T-cell (primary cell): ENCODE data around the gene LAPTM5. TPM values are rescaled to one million over a fixed set of nuclear protein-coding genes. Genes with fewer than 3 reads are reported as not detected.
"Not testable (repeated sequence)": the region's sequence is repeated elsewhere in the genome, so short reads cannot be mapped to it uniquely, and the experiment has no call there.

Experiments used
- ATAC-seq, 4 experiments: fragments of 200-7000 bp in 3 of 4; fragments of 150-1000 bp in 1 of 4; cut with Tn5 transposase; replicated peaks in 1 of 4; 1 replicate in 3 of 4; 2 replicates in 1 of 4; pipeline ENCODE4 v1.10.0; 2021; ENCODE audit warnings: moderate library complexity in 3 of 4, mild to moderate bottlenecking in 2 of 4, moderate number of reproducible peaks in 1 of 4
- CTCF ChIA-PET, 2 donors: fragments of 300-600 bp; sonication (Branson Sonifier 250); formaldehyde crosslinking; loops; one replicate each; lab custom pipeline; 2022; ENCODE audit warnings: antibody characterized with exemption in 2 of 2; lab: Charles Lee
- POLR2A ChIA-PET, 2 donors: fragments of 300-600 bp; sonication (Branson Sonifier 250); formaldehyde crosslinking; loops; one replicate each; lab custom pipeline; 2022; ENCODE audit warnings: antibody characterized with exemption in 2 of 2; lab: Charles Lee
- DNase-seq, 35 experiments: peaks; one replicate each; pipeline versions ENCODE4 v3.0.0 to v3.0.0-alpha.2; 2013 to 2023
- H3K27ac ChIP-seq: one replicate; pipeline ENCODE4 v1.5.1; 2013; ENCODE audit warnings: low read length
- H3K27me3 ChIP-seq, 2 experiments: replicated peaks in 1 of 2; 1 replicate in 1 of 2; 2 replicates in 1 of 2; pipeline versions ENCODE4 v1.6.1 to v1.7.0; 2013; ENCODE audit warnings: low read length in 1 of 2, mixed read lengths in 1 of 2; ENCODE audit not compliant: control insufficient read depth in 2 of 2, insufficient read depth in 2 of 2; ENCODE audit errors: extremely low read depth in 1 of 2
- H3K36me3 ChIP-seq, 2 donors: 1 replicate in 1 of 2; 2 replicates in 1 of 2; pipeline versions ENCODE4 v1.6.1 to v1.7.0; 2013; ENCODE audit warnings: low read length in 1 of 2; ENCODE audit not compliant: control insufficient read depth in 2 of 2, insufficient read depth in 1 of 2; ENCODE audit errors: extremely low read depth in 1 of 2
- H3K4me1 ChIP-seq, 2 experiments: 1 replicate in 1 of 2; 2 replicates in 1 of 2; pipeline versions ENCODE4 v1.6.1 to v1.7.0; 2013; ENCODE audit warnings: low read length in 2 of 2, mixed read lengths in 1 of 2; ENCODE audit not compliant: insufficient read depth in 2 of 2, control insufficient read depth in 1 of 2; ENCODE audit errors: extremely low read depth in 1 of 2
- H3K4me3 ChIP-seq, 2 donors: 1 replicate in 1 of 2; 2 replicates in 1 of 2; pipeline versions ENCODE4 v1.5.1 to v1.7.0; 2013; ENCODE audit warnings: mild to moderate bottlenecking in 2 of 2, low read length in 1 of 2, moderate library complexity in 1 of 2; ENCODE audit not compliant: control insufficient read depth in 1 of 2; ENCODE audit errors: extremely low read depth in 1 of 2
- H3K9me3 ChIP-seq: 2 replicates; pipeline ENCODE4 v1.7.0; 2013
- H3K27ac Mint-ChIP-seq, 2 donors: one replicate each; pipeline ENCODE4 v1.8.0; 2020 to 2021; ENCODE audit warnings: mild to moderate bottlenecking in 2 of 2, mixed read lengths in 2 of 2
- H3K27me3 Mint-ChIP-seq, 2 donors: one replicate each; pipeline ENCODE4 v1.8.0; 2021 to 2022; ENCODE audit warnings: mixed read lengths in 2 of 2
- H3K36me3 Mint-ChIP-seq: one replicate; pipeline ENCODE4 v1.8.0; 2021; ENCODE audit warnings: mixed read lengths
- H3K4me1 Mint-ChIP-seq, 3 donors: one replicate each; pipeline ENCODE4 v1.8.0; 2020 to 2022; ENCODE audit warnings: mixed read lengths in 3 of 3, mild to moderate bottlenecking in 1 of 3
- H3K4me3 Mint-ChIP-seq, 3 donors: one replicate each; pipeline ENCODE4 v1.8.0; 2020 to 2022; ENCODE audit warnings: mild to moderate bottlenecking in 3 of 3, mixed read lengths in 3 of 3, moderate library complexity in 3 of 3
- H3K9me3 Mint-ChIP-seq, 3 donors: one replicate each; pipeline ENCODE4 v1.8.0; 2020 to 2022; ENCODE audit warnings: mixed read lengths in 3 of 3
- WGBS: methylation state at CpG from one replicate; pipeline ENCODE4 v1.1.5; 2013; ENCODE audit warnings: missing lambda C conversion rate; ENCODE audit not compliant: insufficient coverage; 5-methylcytosine and 5-hydroxymethylcytosine counted together
- total RNA-seq, 35 experiments: library from RNA in 6 of 35; stranded (reverse) in 6 of 35; fragments of 120-200 nt in 1 of 35; gene quantifications; one replicate each; pipeline versions ENCODE4 v1.2.1 to v1.2.4 and lab custom pipeline; 2013 to 2026

The LAPTM5 gene
- total RNA-seq, 5 donors from 2014 or later (not counting 1 experiment from before 2014, with no cell fraction given): 529 to 586 (median 559) TPM

DNA sequence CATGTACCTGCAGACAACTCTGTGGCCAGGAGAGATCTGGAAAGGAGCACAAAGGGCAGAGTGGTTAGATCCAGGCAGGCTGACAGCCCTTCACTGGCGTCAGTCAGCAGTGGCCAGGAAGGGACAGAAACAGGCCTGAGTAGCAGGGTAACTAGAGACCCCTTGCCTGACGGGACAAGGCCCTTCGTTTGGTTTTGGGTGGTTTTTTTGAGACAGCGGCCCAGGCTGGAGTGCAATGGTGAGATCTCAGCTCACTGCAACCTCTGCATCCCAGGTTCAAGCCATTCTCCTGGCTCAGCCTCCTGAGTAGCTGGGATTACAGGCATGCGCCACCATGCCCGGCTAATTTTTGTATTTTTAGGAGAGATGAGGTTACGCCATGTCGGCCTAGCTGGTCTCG lies 69.1 kb downstream of the LAPTM5 start:
- H3K27ac ChIP-seq, H3K9me3 Mint-ChIP-seq, H3K4me3 ChIP-seq, CTCF ChIA-PET, H3K4me3 Mint-ChIP-seq, DNase-seq, H3K36me3 ChIP-seq, H3K27ac Mint-ChIP-seq, ATAC-seq, H3K9me3 ChIP-seq, H3K36me3 Mint-ChIP-seq, POLR2A ChIA-PET: not testable (repeated sequence)
- 82% methylated on average over 7 of the region's 9 CpGs for WGBS
- Mint-ChIP-seq H3K27me3 (peaks cover 5 to 41% of the 10 kb centered on the region in 2 donors), H3K4me1 (peaks cover 11 to 29% (median 12%) of the 10 kb centered on the region in 3 donors)
- Histone ChIP-seq H3K4me1 (peaks cover 0 to 17% of the 10 kb centered on the region in 2 experiments), H3K27me3 (peaks cover 8 to 60% of the 10 kb centered on the region in 2 experiments)

GRCh38 chr1:30687886-30688285 lies 69.7 kb downstream of the LAPTM5 start:
- no peak overlapping the region for H3K27ac Mint-ChIP-seq
- ATAC-seq: no peak
- POLR2A ChIA-PET: no interaction called here

GRCh38 chr1:30686236-30686935 lies 71.2 kb downstream of the LAPTM5 start:
- CTCF ChIA-PET: no interaction called here
- H3K27me3 Mint-ChIP-seq: peaks cover 21 to 52% of the 10 kb centered on the region in 2 donors
- H3K4me1 Mint-ChIP-seq: peaks cover 9 to 15% (median 11%) of the 10 kb centered on the region in 3 donors

More at GRCh38 chr1:30687886-30688285, 69.7 kb downstream of the LAPTM5 start:
- peaks cover 8 to 58% of the 10 kb centered on the region in 2 experiments for H3K27me3 ChIP-seq
- H3K36me3 ChIP-seq: no peaks in the 10 kb centered on the region
- no peak overlapping the region for H3K4me3 ChIP-seq
- H3K9me3 Mint-ChIP-seq: no peaks in the 10 kb centered on the region
- H3K4me1 Mint-ChIP-seq: peaks cover 11 to 27% (median 12%) of the 10 kb centered on the region in 3 donors
- CTCF ChIA-PET: no interaction called here
- H3K9me3 ChIP-seq: no peaks in the 10 kb centered on the region
- 100% methylated on average over 1 of the region's 6 CpGs for WGBS
- no peak for DNase-seq
- H3K4me3 Mint-ChIP-seq: no peak overlapping the region
- no peaks in the 10 kb centered on the region for H3K36me3 Mint-ChIP-seq
- H3K27ac ChIP-seq: no peak overlapping the region
- peaks cover 0 to 17% of the 10 kb centered on the region in 2 experiments for H3K4me1 ChIP-seq
- H3K27me3 Mint-ChIP-seq: peaks cover 8 to 45% of the 10 kb centered on the region in 2 donors

GRCh38 chr1:30685796-30686165 lies 71.8 kb downstream of the LAPTM5 start:
- POLR2A ChIA-PET: no interaction called here
- no peak overlapping the region for H3K27ac Mint-ChIP-seq
- 16% methylated on average over 3 of the region's 11 CpGs for WGBS
- no peaks in the 10 kb centered on the region for H3K9me3 Mint-ChIP-seq
- DNase-seq: no peak
- H3K4me3 ChIP-seq: peak overlapping the region in 1 of 2 donors; percentile 21
- H3K4me1 Mint-ChIP-seq: peaks cover 9 to 15% (median 11%) of the 10 kb centered on the region in 3 donors
- H3K4me1 ChIP-seq: peaks cover 0 to 17% of the 10 kb centered on the region in 2 experiments
- H3K27me3 ChIP-seq: peaks cover 8 to 61% of the 10 kb centered on the region in 2 experiments
- ATAC-seq: no peak
- peak overlapping the region in 1 of 3 donors; percentile 74 for H3K4me3 Mint-ChIP-seq
- CTCF ChIA-PET: no interaction called here
- peaks cover 22 to 50% of the 10 kb centered on the region in 2 donors for H3K27me3 Mint-ChIP-seq
- no peaks in the 10 kb centered on the region for H3K9me3 ChIP-seq
- H3K36me3 Mint-ChIP-seq: no peaks in the 10 kb centered on the region
- H3K36me3 ChIP-seq: no peaks in the 10 kb centered on the region
- no peak overlapping the region for H3K27ac ChIP-seq

More at GRCh38 chr1:30686236-30686935, 71.2 kb downstream of the LAPTM5 start:
- no peak for DNase-seq
- Mint-ChIP-seq H3K4me3 (peak overlapping the region in 2 of 3 donors; percentile 15 to 74), H3K36me3 (no peaks in the 10 kb centered on the region), H3K27ac (no peak overlapping the region), H3K9me3 (no peaks in the 10 kb centered on the region)
- Histone ChIP-seq H3K4me1 (peaks cover 0 to 17% of the 10 kb centered on the region in 2 experiments), H3K36me3 (no peaks in the 10 kb centered on the region), H3K4me3 (no peak overlapping the region), H3K27me3 (peaks cover 8 to 56% of the 10 kb centered on the region in 2 experiments), H3K9me3 (no peaks in the 10 kb centered on the region), H3K27ac (no peak overlapping the region)
- 69% methylated on average over 3 of the region's 10 CpGs for whole genome bisulfite sequencing
- no peak for ATAC-seq
- POLR2A ChIA-PET: no interaction called here

DNA sequence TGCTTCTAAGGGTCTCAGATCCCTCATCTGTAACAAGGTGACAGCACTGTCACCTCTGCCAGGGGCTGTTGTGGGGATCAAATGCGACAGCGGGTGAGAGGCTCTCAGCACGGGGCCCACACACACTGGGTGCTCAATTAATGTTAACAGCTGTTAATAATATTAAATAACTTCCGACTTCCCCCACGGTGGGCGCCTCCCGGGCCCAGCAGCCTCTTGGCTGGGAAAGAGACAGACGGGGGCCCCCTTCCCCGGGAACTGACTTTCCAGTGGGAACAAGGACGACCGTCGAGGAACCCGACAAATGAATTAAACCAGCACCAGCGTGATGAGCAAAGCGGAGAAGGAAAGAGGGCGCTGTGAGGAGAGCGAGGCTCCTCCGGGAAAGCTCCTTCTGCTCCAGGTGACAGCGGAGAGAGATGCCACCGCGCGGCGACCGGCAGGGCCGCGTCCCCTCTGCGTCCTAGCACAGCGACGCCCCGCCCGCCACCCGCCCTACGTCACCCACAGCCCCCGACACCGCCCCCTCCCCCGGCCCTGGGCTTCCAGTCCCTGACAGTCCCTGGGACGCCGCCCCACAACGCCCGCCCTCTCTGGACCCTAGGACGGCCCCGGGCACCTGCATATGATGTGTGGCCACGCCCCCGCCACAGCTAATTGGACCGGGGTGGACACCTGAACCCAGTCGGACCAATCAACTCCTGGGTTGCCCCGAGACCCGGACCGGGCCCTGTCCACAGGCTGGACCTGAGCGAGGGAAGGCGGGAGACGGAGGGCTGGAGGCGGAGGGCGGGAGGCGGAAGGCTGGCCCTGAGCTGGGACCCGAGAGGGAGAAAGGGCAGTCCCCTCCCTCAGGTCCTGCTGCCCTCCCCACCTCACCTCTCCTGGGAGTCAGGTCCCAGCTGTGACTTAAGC lies 72.4 kb downstream of the LAPTM5 start:
- Histone ChIP-seq H3K4me3 (peak overlapping the region; percentile 17 to 21), H3K36me3 (no peaks in the 10 kb centered on the region), H3K9me3 (no peaks in the 10 kb centered on the region), H3K4me1 (peaks cover 0 to 17% of the 10 kb centered on the region in 2 experiments), H3K27ac (no peak overlapping the region), H3K27me3 (peaks cover 8 to 61% of the 10 kb centered on the region in 2 experiments)
- Mint-ChIP-seq H3K4me3 (peak overlapping the region; percentile 47 to 74 (median 60)), H3K4me1 (peaks cover 9 to 15% (median 11%) of the 10 kb centered on the region in 3 donors), H3K27ac (no peak overlapping the region), H3K9me3 (no peaks in the 10 kb centered on the region), H3K27me3 (peaks cover 22 to 53% of the 10 kb centered on the region in 2 donors), H3K36me3 (no peaks in the 10 kb centered on the region)
- 12% methylated on average over 43 of the region's 56 CpGs for WGBS
- ATAC-seq: peak; percentile 60 to 92 (median 70)
- ChIA-PET CTCF (no interaction called here), POLR2A (interaction anchor here in 1 of 2 donors (0.6 kb wide), 1 partner anchor 272 kb away, joined by 3 read pairs; no protein-coding TSS in a partner anchor)
- peak in 26 of 35 experiments; percentile 5 to 55 (median 22) for DNase-seq

GRCh38 chr1:30684259-30684658 lies 73.3 kb downstream of the LAPTM5 start:
- Histone ChIP-seq H3K4me3 (no peak overlapping the region), H3K27ac (no peak overlapping the region), H3K4me1 (peaks cover 0 to 17% of the 10 kb centered on the region in 2 experiments), H3K9me3 (no peaks in the 10 kb centered on the region), H3K36me3 (no peaks in the 10 kb centered on the region), H3K27me3 (peaks cover 8 to 64% of the 10 kb centered on the region in 2 experiments)
- peaks cover 22 to 53% of the 10 kb centered on the region in 2 donors for H3K27me3 Mint-ChIP-seq
- ATAC-seq: no peak
- POLR2A ChIA-PET: no interaction called here
- peak overlapping the region in 1 of 3 donors; percentile 74 for H3K4me3 Mint-ChIP-seq
- CTCF ChIA-PET: no interaction called here
- no peaks in the 10 kb centered on the region for H3K36me3 Mint-ChIP-seq
- no peaks in the 10 kb centered on the region for H3K9me3 Mint-ChIP-seq
- 77% methylated on average over 4 of the region's 4 CpGs for WGBS
- no peak for DNase-seq
- no peak overlapping the region for H3K27ac Mint-ChIP-seq
- H3K4me1 Mint-ChIP-seq: peaks cover 9 to 15% (median 11%) of the 10 kb centered on the region in 3 donors
